ENCODE measurements around the gene SRD5A1. TPM values are rescaled to one million over a fixed set of nuclear protein-coding genes. Genes with fewer than 3 reads are reported as not detected.

The SRD5A1 gene
- total RNA-seq, 4 donors from 2014 or later, result 0.29 to 71.2 (median 10.1) TPM

DNA sequence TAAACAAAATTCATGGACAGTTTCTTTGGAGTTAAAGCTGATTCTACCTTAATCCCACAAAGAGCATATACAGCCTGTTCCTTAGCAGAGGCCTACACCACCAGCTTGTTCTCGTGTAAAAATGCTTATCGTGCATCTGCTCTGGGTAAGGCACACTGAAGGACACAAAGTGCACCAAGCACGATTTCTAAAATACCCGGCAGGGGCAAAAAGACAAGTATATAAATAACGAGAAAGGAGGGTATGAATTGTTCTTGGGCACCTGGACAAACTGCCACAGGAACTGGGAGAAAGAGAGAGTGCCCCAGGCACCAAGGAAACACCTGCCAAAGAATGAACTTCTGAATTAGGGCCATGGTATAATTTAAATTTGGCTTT lies 25.7 kb upstream of the SRD5A1 start:
- Histone ChIP-seq H3K9me3 (no peaks in the 10 kb centered on the region), H3K27ac (no peak overlapping the region), H3K27me3 (no peaks in the 10 kb centered on the region), H3K4me1 (no peaks in the 10 kb centered on the region), H3K4me3 (no peak overlapping the region), H3K36me3 (no peaks in the 10 kb centered on the region)
- no peak for DNase-seq
- intact Hi-C loops (cut with DNase I; ENCODE audit: low total_unique reads), result no loop called here
- TF ChIP-seq, protein P1, sequence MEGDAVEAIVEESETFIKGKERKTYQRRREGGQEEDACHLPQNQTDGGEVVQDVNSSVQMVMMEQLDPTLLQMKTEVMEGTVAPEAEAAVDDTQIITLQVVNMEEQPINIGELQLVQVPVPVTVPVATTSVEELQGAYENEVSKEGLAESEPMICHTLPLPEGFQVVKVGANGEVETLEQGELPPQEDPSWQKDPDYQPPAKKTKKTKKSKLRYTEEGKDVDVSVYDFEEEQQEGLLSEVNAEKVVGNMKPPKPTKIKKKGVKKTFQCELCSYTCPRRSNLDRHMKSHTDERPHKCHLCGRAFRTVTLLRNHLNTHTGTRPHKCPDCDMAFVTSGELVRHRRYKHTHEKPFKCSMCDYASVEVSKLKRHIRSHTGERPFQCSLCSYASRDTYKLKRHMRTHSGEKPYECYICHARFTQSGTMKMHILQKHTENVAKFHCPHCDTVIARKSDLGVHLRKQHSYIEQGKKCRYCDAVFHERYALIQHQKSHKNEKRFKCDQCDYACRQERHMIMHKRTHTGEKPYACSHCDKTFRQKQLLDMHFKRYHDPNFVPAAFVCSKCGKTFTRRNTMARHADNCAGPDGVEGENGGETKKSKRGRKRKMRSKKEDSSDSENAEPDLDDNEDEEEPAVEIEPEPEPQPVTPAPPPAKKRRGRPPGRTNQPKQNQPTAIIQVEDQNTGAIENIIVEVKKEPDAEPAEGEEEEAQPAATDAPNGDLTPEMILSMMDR (IDR thresholded peaks at IDR 0.05), result no peak
- TF ChIP-seq POLR2A (IDR thresholded peaks at IDR 0.05), result no peak

DNA sequence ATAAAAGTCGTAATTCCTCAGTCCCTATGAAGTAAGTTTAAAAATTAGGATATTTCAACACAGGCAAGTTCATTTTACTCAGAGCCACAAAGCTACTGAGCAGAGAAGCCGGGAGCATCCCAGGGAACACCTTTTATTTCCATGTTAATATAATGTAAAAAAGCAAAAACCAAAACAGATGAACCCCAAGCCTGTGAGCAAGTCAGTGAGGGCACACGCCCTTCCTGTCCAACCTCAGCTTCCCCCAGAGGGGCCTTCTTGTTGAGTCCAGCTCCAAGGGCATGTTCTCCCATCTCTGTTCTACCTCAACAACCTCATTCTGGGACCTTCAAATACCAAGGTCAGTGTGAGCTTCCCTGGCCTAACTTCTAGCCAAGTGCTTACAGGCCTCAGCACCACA lies 25.2 kb upstream of the SRD5A1 start:
- intact Hi-C loops (cut with DNase I; ENCODE audit: low total_unique reads), result no loop called here
- H3K4me1 ChIP-seq, result no peaks in the 10 kb centered on the region
- no peak overlapping the region for H3K27ac ChIP-seq
- no peak for DNase-seq
- TF ChIP-seq, protein P1 (IDR thresholded peaks at IDR 0.05), result no peak
- TF ChIP-seq POLR2A (IDR thresholded peaks at IDR 0.05), result no peak
- H3K36me3 ChIP-seq, result no peaks in the 10 kb centered on the region
- H3K9me3 ChIP-seq, result no peaks in the 10 kb centered on the region
- no peaks in the 10 kb centered on the region for H3K27me3 ChIP-seq
- no peak overlapping the region for H3K4me3 ChIP-seq

DNA sequence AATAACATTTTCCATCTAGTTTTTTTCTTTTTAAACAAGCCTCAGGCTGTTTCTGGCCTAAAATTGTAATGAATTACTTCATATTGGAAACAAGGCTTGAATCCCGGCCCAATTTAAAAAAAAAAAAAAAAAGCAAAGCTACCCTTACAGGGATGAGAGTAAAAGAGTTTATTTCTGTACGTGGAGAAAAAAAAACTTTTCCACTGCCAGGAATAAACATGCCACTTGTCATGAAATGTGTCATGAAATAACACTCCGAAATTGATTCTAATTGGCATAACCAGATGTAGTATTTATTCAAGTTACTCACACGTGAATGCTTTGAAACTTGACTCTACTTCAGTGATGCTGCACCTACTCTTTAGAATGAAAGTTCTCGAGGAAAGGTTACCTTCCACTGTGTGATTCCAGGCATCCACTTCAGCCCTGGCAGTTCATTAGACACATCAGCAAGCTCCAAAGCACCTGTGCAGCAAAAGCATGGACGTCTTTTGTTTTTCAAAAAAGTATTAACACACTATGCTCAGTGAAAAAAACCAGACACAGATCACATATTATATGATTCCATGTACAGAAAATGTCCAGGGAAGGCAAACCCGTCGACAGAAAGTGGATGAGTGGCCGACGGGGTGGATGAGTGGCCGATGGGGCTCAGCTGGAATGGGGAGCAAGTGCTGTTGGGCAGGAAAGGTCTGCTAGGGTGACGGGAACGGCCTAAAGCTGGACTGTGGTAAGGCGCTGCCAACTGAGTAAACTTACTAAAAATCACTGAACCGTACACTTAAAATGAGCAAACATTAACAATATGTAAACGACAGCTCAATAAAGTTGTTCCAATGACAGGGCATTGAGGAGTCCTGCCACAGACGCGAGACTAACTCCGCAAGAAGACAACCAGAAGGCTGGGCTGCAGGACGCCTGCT lies 21.6 kb upstream of the SRD5A1 start:
- no peaks in the 10 kb centered on the region for H3K27me3 ChIP-seq
- H3K36me3 ChIP-seq, result no peaks in the 10 kb centered on the region
- H3K4me3 ChIP-seq, result no peak overlapping the region
- no peak for TF ChIP-seq POLR2A (IDR thresholded peaks at IDR 0.05)
- TF ChIP-seq, protein P1 (IDR thresholded peaks at IDR 0.05), result no peak
- DNase-seq, result no peak
- intact Hi-C loops (cut with DNase I; ENCODE audit: low total_unique reads), result no loop called here
- H3K27ac ChIP-seq, result no peak overlapping the region
- H3K4me1 ChIP-seq, result no peaks in the 10 kb centered on the region
- H3K9me3 ChIP-seq, result no peaks in the 10 kb centered on the region

DNA sequence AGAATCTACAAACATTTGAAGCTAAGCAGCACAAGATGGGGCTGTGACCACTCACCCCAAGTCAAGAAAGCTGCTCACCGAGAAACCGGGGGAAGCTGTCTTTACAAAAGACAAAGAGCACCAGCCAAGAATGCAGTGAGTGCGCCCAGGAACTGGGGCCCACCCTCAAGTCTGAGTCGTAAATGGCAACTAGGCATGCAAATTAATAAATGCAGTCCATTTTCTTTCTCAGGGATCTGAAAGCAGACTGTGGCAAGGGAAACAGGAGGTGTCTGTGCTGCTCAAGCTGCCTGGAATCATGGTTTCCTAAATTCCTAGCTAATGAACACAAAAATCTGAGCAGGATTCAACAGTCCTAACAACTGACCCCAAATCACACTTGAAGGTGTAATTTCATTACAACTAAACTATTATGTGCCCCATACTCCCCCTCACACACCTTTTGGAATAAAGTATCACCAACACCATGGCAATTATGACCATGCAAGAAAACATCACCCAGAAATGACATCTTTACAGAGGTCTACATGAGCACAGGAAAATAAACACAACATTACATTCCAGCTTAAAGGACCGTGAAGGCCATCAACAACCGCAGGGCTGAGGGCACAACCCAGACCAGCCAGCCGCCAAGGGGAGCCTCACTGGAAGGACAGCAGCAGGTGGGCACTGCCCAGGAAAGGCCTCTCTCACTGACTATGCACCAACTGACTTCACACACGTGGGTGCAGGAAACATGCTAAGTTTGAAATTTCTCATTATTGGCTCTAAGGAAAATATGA lies 18.0 kb upstream of the SRD5A1 start:
- Histone ChIP-seq H3K4me1 (no peaks in the 10 kb centered on the region), H3K36me3 (no peaks in the 10 kb centered on the region), H3K27ac (no peak overlapping the region), H3K9me3 (no peaks in the 10 kb centered on the region), H3K27me3 (no peaks in the 10 kb centered on the region), H3K4me3 (no peak overlapping the region)
- intact Hi-C loops (cut with DNase I; ENCODE audit: low total_unique reads), result no loop called here
- TF ChIP-seq, protein P1 (IDR thresholded peaks at IDR 0.05), result no peak
- no peak for TF ChIP-seq POLR2A (IDR thresholded peaks at IDR 0.05)
- DNase-seq, result no peak

DNA sequence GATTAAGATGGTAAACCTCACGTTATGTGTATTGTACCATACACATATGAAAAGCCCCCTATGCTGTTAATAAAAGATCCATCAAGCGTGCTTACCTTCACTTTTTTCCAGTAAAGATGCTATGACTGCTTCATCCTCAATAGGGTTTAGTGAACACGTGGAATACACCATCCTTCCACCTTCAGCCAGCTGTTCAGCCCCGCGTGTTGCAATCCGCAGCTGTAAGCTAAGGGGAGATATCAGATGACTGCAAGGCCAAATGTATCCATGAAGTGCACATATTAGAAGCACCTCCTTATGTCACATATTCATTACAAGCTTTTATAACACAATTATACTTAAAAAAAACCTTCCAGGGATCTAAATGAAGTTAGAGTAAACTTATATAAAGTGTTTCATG lies 16.6 kb upstream of the SRD5A1 start:
- DNase-seq, result no peak
- Histone ChIP-seq H3K27me3 (no peaks in the 10 kb centered on the region), H3K9me3 (no peaks in the 10 kb centered on the region), H3K4me1 (no peaks in the 10 kb centered on the region), H3K36me3 (no peaks in the 10 kb centered on the region), H3K4me3 (no peak overlapping the region), H3K27ac (no peak overlapping the region)
- TF ChIP-seq POLR2A (IDR thresholded peaks at IDR 0.05), result no peak
- TF ChIP-seq, protein P1 (IDR thresholded peaks at IDR 0.05), result no peak
- intact Hi-C loops (cut with DNase I; ENCODE audit: low total_unique reads), result no loop called here

Data from uterus (tissue), 4 donors.